GM21423 (cell line): ENCODE measurements around the gene GTF3C4.

Experiments used
- ATAC-seq: cut with Tn5 transposase; IDR thresholded peaks from one replicate; pipeline ENCODE4 v1.9.1; 2021; ENCODE audit warnings: mild to moderate bottlenecking, moderate library complexity; ENCODE audit not compliant: unreplicated experiment

GTF3C4 gene

DNA sequence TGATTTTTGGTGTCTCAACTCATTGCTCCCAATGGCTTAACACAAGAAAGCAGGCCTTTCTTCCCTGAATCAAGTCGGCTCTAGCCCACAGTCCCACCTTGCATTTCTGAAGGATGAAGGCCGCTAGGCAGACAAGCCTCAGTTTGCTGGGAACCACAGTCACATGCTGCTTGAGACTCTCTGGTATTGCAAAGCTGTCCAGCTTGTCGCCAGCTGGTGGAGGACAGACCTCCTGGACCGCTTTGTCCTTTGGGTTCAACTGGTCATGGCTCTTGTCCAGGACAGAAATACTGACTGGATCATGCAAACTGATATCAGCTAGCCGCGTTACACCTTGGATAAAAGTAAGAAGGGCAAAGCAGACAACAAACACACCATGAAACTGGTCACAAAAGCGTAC, 23.5 kb upstream of the GTF3C4 start:
- ATAC-seq = no peak

DNA sequence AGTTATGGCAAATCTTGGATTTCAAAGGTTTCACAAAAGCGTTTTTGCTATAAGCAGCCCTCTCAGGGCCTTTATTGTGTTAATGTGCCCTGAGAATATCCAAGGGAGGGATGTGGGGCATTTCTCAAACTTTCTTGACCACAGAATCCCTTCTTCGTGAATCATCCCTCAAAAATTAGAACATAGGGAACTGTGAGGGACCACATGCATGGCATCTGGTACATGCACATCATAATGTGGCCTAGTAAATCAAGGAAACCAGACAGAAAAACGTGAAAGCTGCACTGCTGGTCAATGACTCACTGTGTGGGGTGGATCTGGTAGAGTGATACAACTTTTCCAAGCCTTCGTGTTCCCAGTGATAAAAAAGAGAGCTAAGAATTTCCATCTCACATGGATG, 22.9 kb upstream of the GTF3C4 start:
- ATAC-seq = no peak

DNA sequence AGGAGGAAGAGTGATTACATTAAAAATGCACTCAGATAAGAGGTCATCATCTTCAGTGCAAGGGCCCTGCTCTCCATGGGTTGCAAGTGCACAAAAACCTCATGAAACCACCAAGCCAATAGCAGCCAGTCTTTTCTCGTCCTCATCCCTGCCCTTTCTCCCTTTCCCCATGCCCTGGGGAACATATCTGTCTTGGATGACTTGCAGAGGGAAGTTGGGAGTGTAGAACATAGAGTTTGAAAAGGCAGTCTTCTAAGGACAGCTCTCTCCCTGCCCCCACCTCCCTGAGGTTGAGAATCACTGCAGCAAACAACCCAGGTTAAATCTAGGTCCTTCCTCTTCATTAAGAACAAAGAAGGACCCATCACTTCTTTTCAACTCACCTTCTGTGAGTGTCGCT, 22.5 kb upstream of the GTF3C4 start:
- no peak for ATAC-seq

DNA sequence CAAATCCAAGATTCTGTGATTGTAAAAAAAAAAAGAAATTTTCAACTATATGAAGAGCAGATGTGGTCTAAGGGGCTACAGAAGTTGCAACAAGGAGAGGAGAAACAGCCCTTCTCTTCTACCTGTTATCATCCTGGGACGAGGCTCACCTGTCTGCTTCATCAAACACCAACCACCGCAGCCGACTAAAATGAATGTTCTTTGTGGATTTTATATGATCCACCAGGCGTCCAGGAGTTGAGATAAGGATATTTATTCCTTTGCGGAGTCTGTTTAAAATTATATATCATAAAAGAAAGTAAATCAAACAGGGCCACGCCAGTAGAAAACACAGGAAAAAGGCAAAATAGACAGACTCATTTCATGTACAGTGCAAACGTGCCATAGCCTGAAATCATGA, 22.0 kb upstream of the GTF3C4 start:
- ATAC-seq = no peak

DNA sequence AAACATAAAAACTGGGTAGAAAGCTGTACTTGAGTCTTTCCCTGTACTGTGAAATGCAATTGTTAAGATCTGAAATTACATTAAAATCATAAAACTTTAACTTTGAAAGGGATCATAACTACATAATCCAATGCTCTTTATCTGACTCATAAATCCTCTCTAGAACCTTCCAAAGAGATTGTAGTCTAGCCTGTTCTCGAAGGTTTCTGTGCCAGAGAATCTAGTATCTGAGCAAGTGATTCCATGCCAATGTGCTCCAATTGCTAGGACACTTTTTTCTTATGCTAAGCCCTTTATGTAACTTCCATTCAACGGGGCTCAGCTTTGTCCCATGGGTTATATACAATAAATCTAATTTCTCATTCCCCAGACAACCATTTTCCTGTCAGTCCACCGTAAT, 21.6 kb upstream of the GTF3C4 start:
- ATAC-seq = no peak

DNA sequence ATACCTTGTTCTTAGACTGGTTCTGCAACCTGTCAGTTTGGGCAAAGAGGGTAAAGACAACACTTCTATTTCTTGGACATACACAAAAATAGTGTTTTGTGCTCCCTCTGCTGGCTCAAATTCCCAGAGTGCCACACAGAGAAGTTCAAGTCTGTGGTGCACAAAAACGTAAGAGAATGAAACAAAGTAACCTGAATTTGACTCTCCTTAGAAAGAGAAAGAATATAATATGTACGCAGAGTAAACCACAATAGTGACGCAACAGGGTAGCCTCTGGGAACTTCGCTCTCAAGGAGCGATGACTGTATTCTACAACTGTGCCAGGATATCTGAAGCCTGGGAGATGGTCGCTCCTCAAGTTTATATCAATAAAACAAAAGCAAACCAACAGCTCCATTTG, 19.0 kb upstream of the GTF3C4 start:
- no peak for ATAC-seq

DNA sequence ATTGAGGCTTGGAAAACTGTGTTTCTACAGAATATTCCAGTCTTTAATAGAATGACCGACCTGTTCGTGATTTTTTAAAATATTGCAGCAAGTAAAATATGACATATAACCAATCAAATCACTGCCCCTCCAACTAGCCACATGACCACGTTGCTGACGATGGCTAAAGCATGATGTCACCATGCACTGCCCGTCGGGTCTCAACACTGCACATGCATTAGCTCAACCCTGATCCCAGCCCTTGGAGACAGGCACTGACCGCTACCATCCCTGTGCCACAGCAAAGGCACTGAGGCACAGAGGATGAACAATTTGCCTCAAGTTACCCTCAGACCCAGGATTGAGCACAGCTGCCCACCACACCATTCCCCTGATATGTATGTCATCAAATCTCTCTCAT, 14.0 kb upstream of the GTF3C4 start:
- no peak for ATAC-seq

DNA sequence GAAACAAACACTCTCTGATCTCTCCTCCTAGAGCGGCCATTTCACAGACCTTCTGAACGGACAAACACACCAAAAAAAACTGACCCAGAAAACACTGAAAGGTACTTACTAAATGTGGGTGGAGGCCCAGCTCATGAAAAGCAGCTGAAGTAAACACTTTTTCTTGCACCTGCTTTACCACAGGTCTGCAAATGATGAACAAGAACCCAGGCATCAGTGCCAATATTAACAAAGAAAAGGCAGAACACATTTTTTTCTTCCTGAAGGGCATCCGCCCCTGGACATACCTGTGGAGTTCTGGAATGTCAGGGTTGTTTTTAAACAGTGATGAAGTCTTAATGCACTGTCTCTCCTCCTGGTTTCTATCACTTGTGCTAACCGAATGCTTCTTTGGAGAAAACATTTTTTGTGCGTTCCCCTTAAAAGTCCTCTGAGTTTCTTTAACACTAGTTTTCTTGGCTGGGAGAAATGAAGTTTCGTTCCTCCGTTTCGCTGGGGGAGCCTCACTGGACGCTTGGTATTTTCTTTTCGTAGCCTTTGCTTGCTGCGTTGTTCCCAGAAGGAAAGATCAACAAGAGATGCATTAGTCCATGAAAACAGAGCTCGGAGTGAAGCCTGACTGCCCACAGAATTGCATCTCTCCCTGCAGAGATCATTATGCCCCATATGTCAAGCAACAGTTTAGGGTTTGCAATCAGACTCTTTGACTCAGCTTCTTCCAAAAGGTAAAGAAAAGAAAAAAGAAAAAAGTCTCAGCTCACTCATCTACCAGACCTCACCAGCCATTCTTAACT, 7.9 kb upstream of the GTF3C4 start:
- ATAC-seq = no peak

DNA sequence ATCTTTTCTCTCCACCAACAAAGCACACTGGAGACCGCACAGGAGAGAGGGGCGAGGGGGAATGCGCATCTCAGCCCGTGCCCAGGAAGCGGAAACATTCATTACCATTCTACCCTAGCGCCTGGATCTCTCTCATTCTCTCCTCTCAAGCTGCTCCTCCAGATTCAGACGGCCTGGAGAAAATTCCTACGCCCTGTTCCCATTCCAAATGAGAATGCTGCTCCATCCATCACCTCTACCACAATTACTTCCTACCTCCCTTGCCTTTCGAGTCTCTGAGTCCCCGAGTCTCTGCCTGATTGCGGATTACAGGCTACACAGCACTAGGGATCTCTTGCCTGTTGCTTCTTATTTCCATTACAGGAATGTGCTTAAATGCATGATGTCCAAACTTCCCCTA, 7.1 kb upstream of the GTF3C4 start:
- no peak for ATAC-seq

DNA sequence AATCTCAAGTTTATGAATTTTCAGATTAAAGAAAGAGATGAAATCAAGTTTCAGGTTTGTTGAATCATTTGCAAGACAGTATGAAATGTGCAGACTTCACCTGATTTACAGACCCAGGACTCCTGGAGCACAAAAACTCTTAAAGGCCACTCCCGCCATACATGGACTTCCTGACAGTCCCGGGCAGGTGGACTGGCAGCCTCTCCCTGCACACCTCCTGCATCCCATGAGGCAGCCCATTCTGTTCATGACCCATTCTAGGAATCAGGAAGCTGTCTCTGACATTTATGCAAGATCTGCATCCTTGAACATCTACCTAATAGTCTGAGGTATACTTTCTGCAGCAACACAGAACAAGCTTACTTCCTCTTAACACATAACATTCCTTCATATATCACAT, 6.4 kb upstream of the GTF3C4 start:
- no peak for ATAC-seq

DNA sequence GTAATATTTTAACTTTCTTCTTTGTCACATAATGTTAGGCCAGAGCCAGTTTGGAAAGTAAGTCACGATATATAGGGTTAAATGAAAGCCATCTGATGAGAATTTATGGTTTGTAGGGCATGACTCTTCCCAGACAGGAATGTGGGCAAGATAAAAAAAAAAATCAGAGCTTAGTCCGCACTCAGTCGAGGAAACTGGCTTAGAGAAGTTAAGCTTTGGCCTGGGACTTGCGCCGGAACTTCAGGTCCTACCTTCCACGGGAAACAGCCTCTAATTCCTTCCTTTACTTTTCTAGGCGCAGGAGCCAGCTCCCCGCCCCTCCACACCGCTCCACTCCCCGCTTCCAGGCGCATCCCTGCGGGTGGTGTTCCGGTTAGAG, 956 bp upstream of the GTF3C4 start:
- ATAC-seq = no peak

DNA sequence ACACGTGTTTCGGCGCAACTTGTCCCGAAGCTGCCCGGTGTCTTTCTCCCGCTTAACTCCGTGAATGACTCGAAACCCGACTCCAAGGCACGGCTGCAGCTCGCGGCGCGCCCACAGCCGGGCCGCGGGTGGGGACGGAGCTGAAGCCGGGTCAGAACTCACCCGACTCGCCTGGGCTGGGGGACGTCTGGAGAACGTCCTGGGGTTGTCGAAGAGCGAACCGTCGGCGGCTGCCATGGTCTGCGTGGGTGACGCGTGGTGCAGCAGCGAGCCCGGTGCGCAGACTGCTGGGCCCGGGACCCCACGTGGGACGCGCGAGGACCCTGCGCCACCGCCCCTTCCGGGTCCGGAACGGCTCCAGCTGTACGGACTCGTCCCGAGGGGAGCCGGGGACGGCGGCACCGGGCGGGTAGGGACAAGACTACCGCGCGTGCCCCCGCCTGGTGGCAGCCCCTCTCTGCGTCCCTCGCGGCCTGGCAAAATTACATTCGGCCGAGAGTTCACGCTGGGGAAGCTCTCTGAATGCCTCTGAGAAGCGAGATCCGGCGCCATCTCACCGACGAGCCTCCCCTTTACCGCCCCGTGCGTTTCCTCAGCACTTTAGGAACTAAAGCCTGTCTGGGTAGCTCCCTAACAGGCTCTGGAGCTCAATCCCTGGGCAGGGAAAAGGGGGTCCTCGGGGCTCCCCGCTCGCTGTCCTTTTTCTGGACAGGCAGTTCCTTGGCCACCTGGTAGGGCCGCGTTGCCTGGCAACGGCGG, 387 bp upstream of the GTF3C4 start, which contains the start of gene DDX31:
TSS of gene DDX31 (minus strand) at position 286 of the 759 bp plus-strand sequence. CDS start at position 237, 49 bp downstream.
- peak; percentile 74 for ATAC-seq

DNA sequence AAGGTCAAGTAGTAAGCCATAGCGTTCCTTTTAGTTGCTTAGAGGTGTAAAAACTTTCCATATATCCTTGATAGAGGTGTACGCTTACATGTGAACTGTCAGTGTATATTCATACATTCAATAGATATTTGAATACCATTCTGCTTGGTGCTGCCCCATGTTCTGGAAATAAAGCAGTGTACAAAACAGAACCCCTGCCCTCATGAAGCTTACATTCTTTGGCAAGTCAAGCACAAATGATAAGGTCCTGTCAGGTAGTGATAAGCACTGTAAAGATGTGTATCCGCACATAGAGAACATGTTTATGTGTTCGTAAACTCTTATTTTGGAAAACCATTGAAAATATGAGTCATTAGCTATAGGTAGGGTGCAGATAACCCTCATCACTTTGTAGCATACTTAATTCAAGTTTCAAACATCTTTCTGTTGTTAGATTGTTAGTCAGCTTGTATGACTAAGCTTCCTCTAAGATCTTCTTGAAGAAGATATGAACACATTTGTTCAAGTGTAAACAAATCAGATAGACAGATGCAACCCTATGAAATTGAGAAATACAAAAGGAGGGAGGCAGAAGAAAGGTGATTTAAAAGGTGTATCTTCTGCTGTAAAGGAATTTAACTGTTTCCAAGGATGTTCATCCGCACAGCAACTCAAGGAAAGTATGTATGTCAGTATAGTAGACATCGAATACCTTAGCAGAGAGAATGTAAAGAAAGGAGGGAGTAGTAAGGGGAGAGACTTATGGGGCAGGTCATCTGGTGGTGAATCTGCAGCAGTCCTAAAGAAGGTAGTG, 1.6 kb downstream of the GTF3C4 start:
- ATAC-seq = no peak

DNA sequence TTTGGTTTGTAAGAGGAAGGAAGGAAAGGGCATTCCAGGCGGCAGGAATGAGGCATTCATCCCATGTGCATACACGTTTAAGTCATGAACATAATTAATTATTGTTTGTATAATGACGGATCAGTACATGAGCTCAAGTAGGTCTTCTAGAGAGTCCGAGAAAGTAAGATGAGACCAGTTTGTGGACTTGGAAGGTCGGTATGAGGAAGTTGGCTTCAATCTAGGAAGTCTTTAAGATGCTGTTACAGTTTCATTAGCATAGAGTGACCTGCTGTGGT, 2.1 kb downstream of the GTF3C4 start:
- no peak for ATAC-seq

DNA sequence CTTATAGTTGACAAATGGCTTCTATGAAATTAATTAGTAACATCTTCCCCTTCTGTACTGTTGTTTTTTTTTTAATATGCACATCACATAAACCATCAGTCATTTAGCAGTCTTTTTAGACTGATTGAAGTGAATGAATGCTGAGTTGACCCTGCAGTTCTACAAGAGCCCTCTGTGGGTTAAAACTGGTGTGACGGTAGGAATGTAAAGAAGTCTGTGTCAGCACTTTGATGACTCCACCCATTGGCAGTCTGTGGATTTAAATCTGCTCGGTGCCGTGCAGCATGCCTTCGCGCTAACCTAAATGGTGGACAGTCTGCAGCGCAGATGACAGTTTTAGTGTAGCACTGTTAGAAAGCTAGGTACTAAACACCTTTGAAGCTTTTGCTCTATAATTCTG, 3.1 kb downstream of the GTF3C4 start:
- no peak for ATAC-seq

DNA sequence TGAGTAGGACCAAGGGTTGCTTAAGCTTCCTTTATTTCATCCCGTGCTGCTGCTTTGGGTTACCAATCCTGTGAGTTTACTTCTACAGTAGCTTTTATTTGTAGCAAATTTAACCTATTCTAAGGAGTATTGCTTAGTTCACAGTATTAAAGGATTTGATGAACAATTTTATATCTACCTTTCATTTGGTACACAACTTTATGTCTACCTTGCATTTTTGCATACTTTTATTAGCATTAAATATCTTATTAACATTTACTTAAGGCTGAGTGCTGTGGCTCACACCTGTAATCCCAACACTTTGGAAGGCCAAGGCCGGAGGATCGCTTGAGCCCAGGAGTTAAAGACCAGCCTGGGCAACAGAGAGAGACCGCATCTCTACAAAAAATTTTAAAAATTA, 4.2 kb downstream of the GTF3C4 start:
- no peak for ATAC-seq

DNA sequence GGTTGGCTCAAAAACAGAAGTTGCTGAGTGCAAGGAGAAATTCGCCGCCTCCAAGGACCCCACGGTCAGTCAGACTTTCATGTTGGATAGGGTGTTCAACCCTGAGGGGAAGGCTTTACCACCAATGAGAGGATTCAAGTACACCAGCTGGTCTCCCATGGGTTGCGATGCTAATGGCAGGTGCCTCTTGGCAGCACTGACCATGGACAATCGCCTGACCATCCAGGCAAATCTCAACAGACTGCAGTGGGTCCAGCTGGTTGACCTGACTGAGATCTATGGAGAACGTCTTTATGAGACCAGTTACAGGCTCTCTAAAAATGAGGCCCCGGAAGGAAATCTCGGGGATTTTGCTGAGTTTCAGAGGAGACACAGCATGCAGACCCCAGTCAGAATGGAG, 7.7 kb downstream of the GTF3C4 start:
- ATAC-seq = no peak

DNA sequence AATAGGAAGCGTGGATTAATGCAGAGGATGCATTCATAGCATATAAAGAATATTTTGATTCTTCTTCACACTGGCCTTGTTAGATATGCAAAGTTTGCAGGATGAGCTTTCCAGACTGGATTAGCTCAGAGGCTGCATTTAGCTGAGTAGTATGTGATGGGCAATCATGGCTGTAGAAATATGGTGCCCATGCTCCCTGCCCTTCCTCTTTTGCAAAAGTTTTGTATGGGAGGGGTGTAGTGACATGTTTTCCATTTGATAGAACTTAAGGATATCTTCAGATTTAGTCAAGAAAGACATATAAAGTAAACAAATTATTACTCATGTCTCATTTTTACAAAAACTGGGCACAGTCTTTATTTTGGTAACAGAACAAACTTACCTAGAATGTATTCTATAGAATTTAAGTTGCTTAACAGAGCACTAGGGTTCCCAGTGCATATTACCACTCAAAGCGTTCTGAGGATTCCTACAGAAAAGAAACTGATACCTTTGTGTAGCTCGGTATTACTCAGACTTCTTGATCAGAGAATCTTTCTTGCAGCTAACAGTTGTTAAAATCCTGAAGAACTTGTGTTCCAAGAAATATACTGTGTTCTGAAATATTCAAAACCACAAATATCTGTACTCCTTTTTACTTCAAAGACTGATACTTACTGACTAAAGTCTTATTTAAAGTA, 9.8 kb downstream of the GTF3C4 start:
- ATAC-seq = no peak

DNA sequence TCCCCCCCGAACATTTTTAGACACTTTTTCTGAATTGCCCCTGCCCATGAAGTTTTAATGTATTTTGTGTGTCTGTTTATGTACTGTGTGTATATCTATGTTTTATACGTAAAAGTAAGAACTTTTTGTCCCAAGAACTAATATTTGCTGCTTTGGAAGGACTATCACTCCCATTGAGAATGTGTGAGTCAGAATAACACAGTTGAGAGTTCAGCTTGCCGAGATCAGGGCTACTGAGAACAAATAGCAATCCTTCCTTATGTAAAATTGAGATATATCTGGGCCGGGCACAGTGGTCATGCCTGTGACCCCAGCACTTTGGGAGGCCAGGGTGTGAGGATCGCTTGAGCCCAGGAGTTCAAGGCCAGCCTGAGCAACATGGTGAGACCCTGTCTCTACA, 11.3 kb downstream of the GTF3C4 start:
- ATAC-seq = no peak

DNA sequence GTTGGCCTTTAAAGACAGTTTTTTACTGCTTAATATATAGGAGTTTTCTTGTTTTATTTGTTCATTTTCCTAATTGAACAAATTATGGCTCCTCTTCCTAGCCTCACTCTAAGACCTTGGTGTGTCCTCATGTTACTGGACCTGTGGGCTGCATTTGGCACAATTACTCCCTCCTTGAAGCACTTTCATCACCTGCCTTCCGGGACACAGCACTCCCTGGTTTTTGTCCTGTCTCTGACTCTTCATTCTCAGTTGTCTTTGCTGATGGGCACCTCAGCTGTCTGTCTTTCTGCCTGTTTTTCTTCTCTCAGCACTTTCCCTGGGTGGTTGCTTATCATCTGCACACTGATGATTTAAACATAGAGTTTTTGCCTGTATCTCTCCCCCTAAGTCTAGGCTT, 13.6 kb downstream of the GTF3C4 start:
- ATAC-seq = no peak

DNA sequence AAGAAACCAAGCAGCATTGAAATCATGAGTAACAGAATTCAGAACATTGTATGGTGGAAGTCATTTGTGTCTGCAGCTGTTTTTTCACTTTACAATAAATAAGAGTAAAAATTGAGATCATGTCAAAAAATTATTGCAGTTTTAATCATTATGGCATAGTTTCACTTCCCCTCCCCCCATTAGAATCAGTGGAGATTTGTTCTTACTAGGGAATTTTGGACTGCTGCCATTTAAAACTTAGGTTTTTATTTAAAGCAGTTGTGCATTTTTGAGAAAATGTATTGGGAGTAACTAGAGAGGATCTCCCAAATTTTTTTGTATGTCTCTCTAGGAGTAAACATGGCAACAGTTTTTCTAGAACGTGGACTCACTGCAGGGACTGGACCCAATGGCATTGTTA, 20.4 kb downstream of the GTF3C4 start:
- ATAC-seq = no peak
